HG03565 (cell line): ENCODE data around the gene PDZRN3.
"Not testable (repeated sequence)": the region's sequence is repeated elsewhere in the genome, so short reads cannot be mapped to it uniquely, and the experiment has no call there.

Experiments used
- ATAC-seq: cut with Tn5 transposase; IDR thresholded peaks from one replicate; pipeline ENCODE4 v1.9.1; 2021; ENCODE audit warnings: mild to moderate bottlenecking, moderate library complexity; ENCODE audit not compliant: unreplicated experiment

The PDZRN3 gene

GRCh38 chr3:73470860-73471259 lies 153.9 kb downstream of the PDZRN3 start:
- ATAC-seq: no peak

GRCh38 chr3:73469331-73469730 lies 155.4 kb downstream of the PDZRN3 start:
- no peak for ATAC-seq

DNA sequence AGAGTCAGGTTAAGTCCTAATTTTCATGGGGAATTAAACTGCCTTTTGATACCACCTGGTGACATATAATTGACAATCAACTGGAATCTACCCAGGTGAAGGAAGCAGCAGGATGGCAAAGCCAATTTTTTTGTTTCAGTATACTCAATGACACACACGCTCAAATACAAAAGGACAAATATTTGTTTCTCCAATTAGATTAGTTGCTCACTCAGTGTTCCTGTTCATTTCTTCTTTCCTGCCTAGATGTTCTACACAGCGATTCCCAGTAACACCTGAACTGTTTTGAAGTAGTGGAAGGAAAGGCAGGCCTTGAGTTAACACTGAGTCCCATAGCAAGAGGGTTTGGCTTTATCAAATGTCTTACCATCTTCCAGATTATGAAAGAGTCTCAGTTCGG lies 157.5 kb downstream of the PDZRN3 start:
- no peak for ATAC-seq

DNA sequence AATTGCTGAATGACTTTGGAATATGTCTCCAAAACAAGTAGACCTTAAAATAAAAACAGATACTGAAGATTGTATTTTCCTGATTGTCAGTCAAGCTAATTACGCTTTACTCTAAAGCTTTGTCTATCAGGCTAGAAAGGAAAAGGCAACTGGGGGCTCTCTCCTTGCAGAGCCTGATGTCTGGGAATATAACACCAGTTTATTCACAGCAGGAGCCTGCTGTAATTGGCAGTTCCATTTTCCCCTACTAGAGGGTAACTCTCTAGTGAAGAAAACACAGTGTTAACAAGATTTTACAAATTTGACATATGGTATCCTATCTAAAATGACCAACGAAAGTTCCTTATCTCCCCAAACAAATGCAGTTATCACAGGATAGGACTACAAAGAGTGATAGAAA lies 158.8 kb downstream of the PDZRN3 start:
- no peak for ATAC-seq

DNA sequence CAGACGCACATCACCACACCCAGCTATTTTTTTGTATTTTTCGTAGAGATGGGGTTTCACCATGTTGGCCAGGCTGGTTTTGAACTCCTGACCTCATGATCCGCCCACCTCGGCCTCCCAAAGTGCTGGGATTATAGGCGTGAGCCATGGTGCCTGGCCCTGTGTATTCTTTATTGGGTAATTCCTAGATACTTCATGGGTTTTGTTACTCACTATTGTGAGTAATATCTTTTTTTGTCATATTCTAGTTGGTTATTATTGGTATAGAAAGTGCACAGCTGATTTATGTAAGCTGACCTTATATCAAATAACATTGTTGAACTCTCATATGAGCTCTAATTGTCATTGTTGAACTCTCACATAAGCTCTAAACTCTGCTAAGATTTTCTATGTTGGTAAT lies 160.6 kb downstream of the PDZRN3 start:
- ATAC-seq: not testable (repeated sequence)

GRCh38 chr3:73461547-73461946 lies 163.2 kb downstream of the PDZRN3 start:
- ATAC-seq: no peak

GRCh38 chr3:73459711-73460110 lies 165.0 kb downstream of the PDZRN3 start:
- no peak for ATAC-seq

DNA sequence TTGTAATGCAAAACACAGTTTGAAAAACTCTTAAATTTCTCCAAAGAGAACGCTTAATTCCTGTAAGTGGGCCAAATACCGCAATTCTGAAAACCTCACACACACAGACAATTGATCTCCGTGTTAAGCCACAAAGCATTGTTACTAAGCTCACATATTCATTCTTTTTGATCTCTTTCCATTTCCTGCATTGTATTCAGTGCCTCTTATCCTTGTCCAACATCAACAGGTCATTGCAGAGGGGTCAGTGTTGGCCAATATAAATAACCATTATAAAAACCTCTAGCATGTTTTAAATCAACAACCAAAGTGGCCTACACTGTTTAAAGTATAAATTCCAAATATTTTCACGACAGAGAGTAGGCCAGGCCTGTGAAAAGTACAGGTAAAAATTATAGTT lies 171.1 kb downstream of the PDZRN3 start:
- ATAC-seq: no peak

- no peak for ATAC-seq
Measured at GRCh38 chr3:73452729-73453128, 172.0 kb downstream of the PDZRN3 start.

DNA sequence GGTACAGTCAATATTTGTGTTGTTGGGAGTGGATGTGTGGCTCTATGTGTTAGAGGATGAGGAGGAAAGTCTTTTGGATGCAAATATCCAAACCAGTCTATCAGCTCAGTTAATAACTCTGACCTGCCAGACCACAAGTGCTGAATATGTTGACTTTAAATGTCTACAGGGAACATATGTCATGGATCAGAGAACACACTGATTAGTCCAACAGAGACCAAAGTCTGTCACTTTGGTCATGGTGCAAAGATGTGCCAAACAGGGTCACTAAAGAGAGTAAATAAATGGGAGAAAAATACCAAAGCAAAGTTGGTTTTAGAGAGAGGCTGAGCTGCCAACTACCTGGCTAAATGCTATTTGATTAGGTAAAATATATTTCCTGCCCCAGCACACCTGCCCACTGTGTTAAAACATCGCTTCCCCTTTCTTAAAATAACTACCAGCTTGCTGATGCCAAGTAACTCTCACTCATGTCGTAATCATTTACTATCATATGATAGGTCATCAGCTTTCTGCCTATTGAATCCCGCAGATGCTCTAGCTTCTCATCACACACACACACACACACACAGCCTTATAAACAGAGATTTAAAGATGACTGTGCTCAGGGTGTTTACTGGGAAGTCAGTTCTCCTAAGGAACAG lies 173.3 kb downstream of the PDZRN3 start:
- no peak for ATAC-seq

DNA sequence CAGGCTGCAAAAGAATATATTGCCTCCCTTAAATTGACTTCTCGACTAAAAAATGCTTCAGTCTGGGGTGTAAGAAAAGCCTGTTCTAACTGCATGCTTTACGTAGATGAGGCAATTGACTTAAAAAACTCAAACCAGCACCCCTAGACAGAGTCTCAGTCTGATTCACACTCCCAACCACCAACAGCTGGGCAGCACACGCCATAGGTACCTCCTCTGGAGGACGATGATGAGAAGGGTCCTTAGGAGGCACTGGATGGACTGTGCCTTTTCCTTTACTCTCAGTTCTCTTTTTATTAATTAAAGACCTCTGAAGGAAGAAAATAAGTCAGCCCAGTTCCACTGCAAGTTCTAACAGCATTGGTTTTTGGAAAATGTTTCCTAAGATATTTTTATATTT lies 175.0 kb downstream of the PDZRN3 start:
- peak; percentile 42 for ATAC-seq

- peak; percentile 87 for ATAC-seq
Measured at GRCh38 chr3:73448761-73449301, 175.9 kb downstream of the PDZRN3 start.

DNA sequence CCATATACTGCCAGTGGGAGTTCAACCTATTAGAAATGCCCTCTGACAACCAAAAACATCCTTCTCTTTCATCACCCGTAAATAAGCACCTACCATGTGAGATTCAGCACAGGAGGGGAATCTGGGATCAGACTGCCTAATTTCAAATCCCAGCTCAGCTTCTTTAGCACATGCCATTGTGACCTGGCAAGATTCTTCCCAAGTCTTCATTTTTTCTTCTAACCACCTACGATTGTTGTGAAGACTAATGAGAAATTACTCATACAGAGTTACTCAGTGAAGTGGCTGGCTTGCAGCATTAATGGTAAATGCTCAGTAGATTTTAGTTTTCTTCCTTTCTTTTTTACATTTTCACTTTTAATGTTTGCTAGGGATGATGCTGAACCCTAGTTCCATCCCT lies 176.7 kb downstream of the PDZRN3 start:
- ATAC-seq: no peak

- no peak for ATAC-seq
Measured at GRCh38 chr3:73447111-73447510, 177.6 kb downstream of the PDZRN3 start.

DNA sequence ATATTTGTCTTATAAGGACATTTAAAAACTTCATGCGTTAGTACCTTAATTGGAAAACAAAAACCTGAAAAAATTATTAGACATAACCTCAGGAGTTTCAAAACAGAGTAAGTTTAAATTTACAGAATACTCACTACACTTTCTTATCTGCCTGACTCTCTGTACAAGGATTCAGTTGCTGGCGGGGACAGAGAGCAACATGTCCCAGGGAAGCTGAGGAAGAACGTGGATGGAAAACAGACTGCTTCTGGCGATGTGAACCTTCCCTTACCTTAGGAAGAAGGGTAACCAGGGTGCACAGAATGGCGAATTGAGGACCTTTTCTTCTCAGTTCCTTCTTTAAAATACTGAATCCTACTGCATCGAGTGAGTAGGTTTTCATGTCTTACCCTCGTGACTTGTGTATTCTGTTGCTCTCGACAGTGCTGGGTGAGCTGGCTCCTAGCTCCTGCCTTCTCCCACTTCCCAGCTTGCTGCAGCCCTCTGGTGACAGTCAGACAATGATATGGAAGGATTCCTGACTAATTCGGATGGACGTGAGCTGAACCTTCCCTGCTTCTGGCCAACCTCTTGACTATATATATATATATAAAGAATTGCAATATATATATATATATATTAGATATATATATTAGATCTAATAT lies 178.2 kb downstream of the PDZRN3 start:
- no peak for ATAC-seq

- no peak for ATAC-seq
Measured at GRCh38 chr3:73442886-73443285, 181.9 kb downstream of the PDZRN3 start.

- ATAC-seq: no peak
Measured at GRCh38 chr3:73442152-73442551, 182.6 kb downstream of the PDZRN3 start.

GRCh38 chr3:73437828-73438227 lies 186.9 kb downstream of the PDZRN3 start:
- ATAC-seq: no peak

DNA sequence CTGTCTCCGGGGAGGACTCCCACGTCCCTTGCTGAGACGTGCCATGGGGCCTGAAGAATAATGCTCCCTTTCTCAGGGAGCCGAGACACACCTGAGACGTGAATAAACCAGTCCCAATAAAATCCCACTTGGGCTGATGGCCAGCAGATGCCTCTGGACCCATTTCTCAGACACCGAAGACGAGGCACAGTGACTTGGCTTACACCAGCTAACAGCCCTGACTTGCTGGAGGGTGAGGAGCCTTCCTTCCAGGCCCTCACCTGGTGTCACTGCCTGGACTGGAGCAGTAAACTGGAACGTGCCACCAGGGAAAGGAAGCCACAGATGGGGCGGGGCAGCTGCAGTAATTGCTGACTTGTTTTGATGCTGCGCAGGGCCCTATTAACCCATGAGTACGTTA lies 189.7 kb downstream of the PDZRN3 start:
- ATAC-seq: no peak

DNA sequence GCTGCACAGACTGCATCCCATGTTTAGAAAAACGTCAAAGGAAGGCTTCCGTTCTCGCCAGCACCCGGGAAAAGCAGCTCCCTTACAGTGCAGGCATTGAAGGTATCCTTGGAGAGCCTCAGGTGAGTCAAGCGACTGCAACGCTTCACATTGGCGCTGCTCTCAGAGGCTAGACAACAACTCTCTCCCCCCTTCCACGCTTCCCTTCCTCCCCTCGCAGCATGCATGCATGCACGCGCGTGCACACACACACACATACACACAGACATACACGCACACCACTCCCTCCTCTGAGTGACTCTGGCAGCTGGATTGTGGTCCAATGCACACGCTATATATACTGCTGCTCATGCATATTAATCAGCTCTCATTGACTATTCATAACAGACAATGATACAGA lies 191.1 kb downstream of the PDZRN3 start:
- ATAC-seq: no peak

- no peak for ATAC-seq
Measured at GRCh38 chr3:73433079-73433478, 191.7 kb downstream of the PDZRN3 start.

DNA sequence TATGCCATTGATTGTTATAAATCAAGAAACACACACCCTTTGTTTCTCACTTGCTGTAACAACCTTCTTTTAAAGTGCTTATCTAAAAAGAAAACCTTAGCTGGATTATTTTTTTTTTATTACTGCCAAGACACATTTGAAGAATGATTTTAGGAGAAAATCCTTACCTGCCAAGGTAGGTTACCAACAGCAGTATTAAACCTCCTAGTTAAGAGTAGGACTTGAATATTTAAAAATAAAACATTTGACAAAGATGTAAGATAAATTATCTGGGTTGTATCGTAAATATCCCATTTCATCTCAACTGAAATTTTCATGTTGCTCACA lies 192.1 kb downstream of the PDZRN3 start:
- ATAC-seq: no peak
